NCI-H460 (cell line): ENCODE results near the gene GPR143. TPM values are rescaled to one million over a fixed set of nuclear protein-coding genes. Genes with fewer than 3 reads are reported as not detected.

Experiments
- DNase-seq: peaks from one replicate; pipeline ENCODE4 v3.0.0-alpha.2; 2016; ENCODE audit warnings: low read depth; ENCODE audit errors: extremely low read depth
- total RNA-seq: library from RNA; depleted of rRNA; stranded (reverse); fragments of >200 nt; shearing (Covaris generic); gene quantifications from 2 replicates; pipeline ENCODE4 v1.2.3, GENCODE V29; 2014; rRNA removed

GPR143 gene
- total RNA-seq, 1 experiment from 2014 or later = not detected

DNA sequence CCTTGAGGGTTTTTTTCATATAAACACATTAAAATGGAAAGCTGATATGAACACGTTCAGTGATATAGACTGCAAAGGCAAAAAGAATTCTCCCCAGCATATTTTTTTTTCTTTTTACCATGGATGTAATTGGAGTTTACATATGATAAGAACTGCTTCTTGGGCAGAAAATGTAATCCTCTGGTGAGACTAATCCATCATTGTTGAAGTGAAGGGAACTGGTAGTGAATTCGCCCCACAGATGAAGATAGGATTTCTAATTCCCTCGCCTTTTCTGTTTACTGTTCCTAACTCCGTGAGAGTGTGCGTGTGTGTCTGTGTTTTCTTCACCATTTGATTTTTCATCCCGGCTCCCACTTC is 88.9 kb downstream of the GPR143 start:
- no peak for DNase-seq

DNA sequence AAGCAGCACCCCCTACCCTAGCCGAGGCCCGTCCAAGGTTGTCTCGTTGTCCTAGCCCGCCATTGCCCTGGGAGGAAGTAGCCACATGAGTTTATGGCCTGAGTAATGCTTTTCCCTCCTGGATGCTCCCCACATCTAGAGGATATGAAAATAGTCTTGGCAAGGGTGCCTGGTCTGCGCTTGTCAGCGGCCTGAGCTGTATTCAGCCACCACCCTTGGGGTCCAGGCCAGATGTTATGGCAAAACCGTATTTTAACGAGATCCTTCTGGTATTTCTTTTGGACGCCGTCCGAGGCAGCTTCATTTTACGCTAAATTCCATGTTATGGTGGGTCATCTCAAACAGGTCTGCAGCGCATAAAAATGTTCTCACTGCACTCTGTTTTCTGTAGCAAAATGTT is 89.3 kb downstream of the GPR143 start:
- no peak for DNase-seq

Other genes starting within 250 kb of the GPR143 start
- gene SHROOM2, start 20.6 kb upstream of the GPR143 start, total RNA-seq = 0.12 and 0.17 TPM in 2 replicates
- not detected in 2 replicates for gene CLDN34, start 201.5 kb upstream of the GPR143 start, total RNA-seq